HCT116 (cell line): Measurements from ENCODE around the gene ZYG11A. TPM values are rescaled to one million over a fixed set of nuclear protein-coding genes. Genes with fewer than 3 reads are reported as not detected.
"Not testable (repeated sequence)": the region's sequence is repeated elsewhere in the genome, so short reads cannot be mapped to it uniquely, and the experiment has no call there.

Experiments
- ATAC-seq: fragments of 200-7000 bp; cut with Tn5 transposase; 2 replicates; pipeline ENCODE4 v1.9.1; 2020; ENCODE audit warnings: mild to moderate bottlenecking, moderate library complexity
- BruUV-seq: library from RNA; stranded (reverse); fragments of 400-500 nt; replicated peaks from 2 replicates; lab custom pipeline; 2021; lab: Mats Ljungman, UMichigan
- CTCF ChIA-PET: fragments of 300-600 bp; sonication (Branson Sonifier 250); formaldehyde crosslinking; loops from one replicate; lab custom pipeline; 2021; ENCODE audit warnings: antibody characterized with exemption; lab: Charles Lee
- POLR2A ChIA-PET: fragments of 300-600, 350-600 bp; sonication (Branson Sonifier 250); formaldehyde crosslinking; loops from one replicate; lab custom pipeline; 2021; ENCODE audit warnings: antibody characterized with exemption; lab: Charles Lee
- RAD21 ChIA-PET, 2 experiments: fragments of 300-600 bp; sonication (Branson Sonifier 250); formaldehyde crosslinking; loops; one replicate each; lab custom pipeline; 2023; ENCODE audit warnings: low total read pairs in 2 of 2; ENCODE audit not compliant: uncharacterized antibody in 2 of 2, unreplicated experiment in 2 of 2, low non-redundant PET in 1 of 2; lab: Charles Lee
- DNase-seq: peaks from one replicate; pipeline ENCODE4 v3.0.0-alpha.2; 2010; ENCODE audit warnings: low read depth, low spot score
- H2AFZ ChIP-seq: fragments of 200-600 bp; shearing (Covaris generic), sonication (generic); 2 replicates; pipeline ENCODE4 v1.6.1; 2017; ENCODE audit warnings: low read depth, mixed run types, mixed read lengths, antibody characterized with exemption, low read length; ENCODE audit not compliant: poor library complexity, severe bottlenecking
- H3K27ac ChIP-seq: 2 replicates; pipeline ENCODE4 v1.5.1; 2012; ENCODE audit warnings: low read depth, low read length
- H3K27me3 ChIP-seq: fragments of 200-600 bp; sonication (generic); 2 replicates; pipeline ENCODE4 v1.6.1; 2016; ENCODE audit warnings: mixed run types, low read length, mixed read lengths; ENCODE audit not compliant: insufficient read depth
- H3K36me3 ChIP-seq, 2 experiments: fragments of 200-500 bp in 1 of 2; fragments of 200-600 bp in 1 of 2; sonication (Bioruptor generic) in 1 of 2; sonication (generic) in 1 of 2; 2 replicates each; pipeline versions ENCODE4 v1.5.1 to v1.6.1; 2014 to 2016; ENCODE audit warnings: low read length in 2 of 2, inconsistent platforms in 1 of 2, mixed read lengths in 1 of 2, mixed run types in 1 of 2; ENCODE audit not compliant: insufficient read depth in 2 of 2, control insufficient read depth in 1 of 2
- H3K4me1 ChIP-seq, 2 experiments: fragments of 200-600 bp in 1 of 2; sonication (generic) in 1 of 2; 2 replicates each; pipeline versions ENCODE4 v1.5.1 to v1.6.1; 2012 to 2017; ENCODE audit warnings: low read length in 2 of 2, inconsistent platforms in 1 of 2, mild to moderate bottlenecking in 1 of 2, mixed read lengths in 1 of 2, mixed run types in 1 of 2, moderate library complexity in 1 of 2; ENCODE audit not compliant: insufficient read depth in 2 of 2, control insufficient read depth in 1 of 2
- H3K4me2 ChIP-seq: fragments of 200-600 bp; sonication (generic); 2 replicates; pipeline ENCODE4 v1.6.1; 2017; ENCODE audit warnings: mixed run types, low read length, mixed read lengths
- H3K4me3 ChIP-seq, 2 experiments: fragments of 200-600 bp in 1 of 2; sonication (generic) in 1 of 2; replicated peaks in 1 of 2; 2 replicates each; pipeline ENCODE4 v1.5.1; 2011 to 2016; ENCODE audit warnings: low read length in 2 of 2, control low read depth in 1 of 2, low read depth in 1 of 2, mild to moderate bottlenecking in 1 of 2, mixed read lengths in 1 of 2, mixed run types in 1 of 2
- H3K79me2 ChIP-seq: fragments of 200-600 bp; sonication (generic); 2 replicates; pipeline ENCODE4 v1.6.1; 2017; ENCODE audit warnings: mild to moderate bottlenecking, mixed run types, low read length, moderate library complexity, mixed read lengths; ENCODE audit not compliant: insufficient read depth
- H3K9ac ChIP-seq: fragments of 200-600 bp; sonication (generic); 2 replicates; pipeline ENCODE4 v1.6.1; 2016; ENCODE audit warnings: low read length, mixed read lengths
- H3K9me2 ChIP-seq: fragments of 200-600 bp; sonication (generic), shearing (Covaris generic); 2 replicates; pipeline ENCODE4 v1.6.1; 2017; ENCODE audit warnings: mixed run types, mild to moderate bottlenecking, moderate library complexity; ENCODE audit not compliant: insufficient read depth
- H3K9me3 ChIP-seq, 2 experiments: fragments of 200-500 bp in 1 of 2; fragments of 200-600 bp in 1 of 2; sonication (Bioruptor generic) in 1 of 2; sonication (generic) in 1 of 2; 2 replicates each; pipeline ENCODE4 v1.6.1; 2014 to 2017; ENCODE audit warnings: low read length in 2 of 2, mixed read lengths in 2 of 2, inconsistent platforms in 1 of 2, low read depth in 1 of 2, mild to moderate bottlenecking in 1 of 2, mixed run types in 1 of 2, moderate library complexity in 1 of 2; ENCODE audit not compliant: control insufficient read depth in 1 of 2, insufficient read depth in 1 of 2
- H4K20me1 ChIP-seq: fragments of 200-600 bp; sonication (generic), shearing (Covaris generic); 2 replicates; pipeline ENCODE4 v1.6.1; 2017; ENCODE audit warnings: mixed run types, mild to moderate bottlenecking, moderate library complexity; ENCODE audit not compliant: insufficient read depth
- CBX3 ChIP-seq: IDR thresholded peaks from 2 replicates; pipeline ENCODE4 v1.6.1; 2012; ENCODE audit warnings: low read depth
- POLR2A ChIP-seq: IDR thresholded peaks from 2 replicates; pipeline ENCODE4 v1.7.0; 2011; ENCODE audit warnings: borderline replicate concordance; ENCODE audit not compliant: insufficient read depth, insufficient read length; ENCODE audit errors: extremely low read depth
- POLR2AphosphoS5 ChIP-seq: IDR thresholded peaks from 2 replicates; pipeline ENCODE4 v1.6.1; 2011; ENCODE audit warnings: mild to moderate bottlenecking, low read depth, low read length, moderate library complexity
- RAD21 ChIP-seq: IDR thresholded peaks from 2 replicates; pipeline ENCODE4 v1.6.1; 2012; ENCODE audit warnings: low read depth, mild to moderate bottlenecking
- YY1 ChIP-seq: IDR thresholded peaks from 2 replicates; pipeline ENCODE4 v1.6.1; 2011; ENCODE audit warnings: low read length, low read depth, moderate library complexity, mild to moderate bottlenecking; ENCODE audit not compliant: insufficient replicate concordance; ENCODE audit errors: extremely low read depth
- ZNF274 ChIP-seq: fragments of 200-500 bp; sonication (Bioruptor generic); IDR thresholded peaks from 2 replicates; pipeline ENCODE4 v1.6.1; 2014; ENCODE audit warnings: mild to moderate bottlenecking, low read depth, low read length, inconsistent platforms
- intact Hi-C: fragments of 100-400 bp; cut with micrococcal nuclease; formaldehyde crosslinking; loops from 2 replicates; pipeline ENCODE4 v1.10.0; 2022
- total RNA-seq: library from RNA; stranded (reverse); gene quantifications from one replicate; pipeline ENCODE4 v1.2.1, GENCODE V29; 2021; ENCODE audit not compliant: unreplicated experiment
- TF ChIP-seq, protein P1 (sequence below): IDR thresholded peaks from 2 replicates; pipeline ENCODE4 v1.6.1; 2011; ENCODE audit warnings: mild to moderate bottlenecking, low read length, moderate library complexity; ENCODE audit not compliant: insufficient replicate concordance; ENCODE audit errors: extremely low read depth
- TF ChIP-seq, protein P2 (sequence below), 3 experiments: fragments of 200-600 bp in 1 of 3; sonication (generic) in 1 of 3; IDR thresholded peaks in 2 of 3; conservative IDR thresholded peaks in 1 of 3; 2 replicates each; pipeline ENCODE4 v1.5.1; 2012 to 2017; ENCODE audit warnings: low read depth in 2 of 3, low read length in 2 of 3, antibody characterized with exemption in 1 of 3, borderline replicate concordance in 1 of 3, control low read depth in 1 of 3, mild to moderate bottlenecking in 1 of 3, mixed read lengths in 1 of 3, mixed run types in 1 of 3, moderate library complexity in 1 of 3; ENCODE audit not compliant: insufficient read depth in 1 of 3

Gene ZYG11A
- total RNA-seq, 1 experiment from 2014 or later, result 0.05 TPM

DNA sequence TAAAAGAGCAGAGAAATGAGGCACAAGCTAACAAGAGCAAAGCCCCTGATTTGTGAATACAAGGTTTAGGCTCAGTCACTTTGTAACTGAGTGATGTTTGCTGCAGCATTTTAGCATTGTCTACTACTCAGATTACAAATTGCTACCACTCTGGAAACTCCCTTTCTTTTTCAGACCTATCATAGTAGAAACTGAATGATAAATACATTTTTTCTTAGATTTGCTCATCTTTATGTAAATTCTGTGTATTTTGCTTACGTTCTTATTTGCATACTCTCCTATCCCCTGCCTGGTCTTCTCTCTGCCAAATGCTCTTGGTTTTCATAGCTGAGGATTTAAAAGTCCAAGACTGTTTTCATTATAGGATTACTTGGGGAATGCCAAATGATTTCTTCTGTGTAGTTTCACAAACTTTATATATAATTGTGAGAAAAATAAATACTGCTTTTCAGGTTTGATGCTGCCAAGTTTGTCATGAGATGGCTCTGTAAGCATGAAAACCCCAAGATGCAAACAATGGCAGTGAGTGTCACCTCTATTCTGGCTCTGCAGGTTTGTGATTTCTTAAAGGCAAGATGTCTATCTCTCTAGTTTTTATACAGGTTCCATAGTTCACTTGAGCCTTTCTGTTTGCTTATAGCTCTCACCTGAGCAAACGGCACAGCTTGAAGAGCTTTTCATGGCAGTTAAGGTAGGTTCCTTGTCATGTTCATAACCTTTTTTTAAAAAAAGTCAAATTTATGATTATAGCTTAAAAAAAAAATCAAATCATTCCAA is 24.7 kb downstream of the ZYG11A start (continued):
- TF ChIP-seq, protein P1, sequence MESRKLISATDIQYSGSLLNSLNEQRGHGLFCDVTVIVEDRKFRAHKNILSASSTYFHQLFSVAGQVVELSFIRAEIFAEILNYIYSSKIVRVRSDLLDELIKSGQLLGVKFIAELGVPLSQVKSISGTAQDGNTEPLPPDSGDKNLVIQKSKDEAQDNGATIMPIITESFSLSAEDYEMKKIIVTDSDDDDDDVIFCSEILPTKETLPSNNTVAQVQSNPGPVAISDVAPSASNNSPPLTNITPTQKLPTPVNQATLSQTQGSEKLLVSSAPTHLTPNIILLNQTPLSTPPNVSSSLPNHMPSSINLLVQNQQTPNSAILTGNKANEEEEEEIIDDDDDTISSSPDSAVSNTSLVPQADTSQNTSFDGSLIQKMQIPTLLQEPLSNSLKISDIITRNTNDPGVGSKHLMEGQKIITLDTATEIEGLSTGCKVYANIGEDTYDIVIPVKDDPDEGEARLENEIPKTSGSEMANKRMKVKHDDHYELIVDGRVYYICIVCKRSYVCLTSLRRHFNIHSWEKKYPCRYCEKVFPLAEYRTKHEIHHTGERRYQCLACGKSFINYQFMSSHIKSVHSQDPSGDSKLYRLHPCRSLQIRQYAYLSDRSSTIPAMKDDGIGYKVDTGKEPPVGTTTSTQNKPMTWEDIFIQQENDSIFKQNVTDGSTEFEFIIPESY, result no peak
- TF ChIP-seq, protein P2, sequence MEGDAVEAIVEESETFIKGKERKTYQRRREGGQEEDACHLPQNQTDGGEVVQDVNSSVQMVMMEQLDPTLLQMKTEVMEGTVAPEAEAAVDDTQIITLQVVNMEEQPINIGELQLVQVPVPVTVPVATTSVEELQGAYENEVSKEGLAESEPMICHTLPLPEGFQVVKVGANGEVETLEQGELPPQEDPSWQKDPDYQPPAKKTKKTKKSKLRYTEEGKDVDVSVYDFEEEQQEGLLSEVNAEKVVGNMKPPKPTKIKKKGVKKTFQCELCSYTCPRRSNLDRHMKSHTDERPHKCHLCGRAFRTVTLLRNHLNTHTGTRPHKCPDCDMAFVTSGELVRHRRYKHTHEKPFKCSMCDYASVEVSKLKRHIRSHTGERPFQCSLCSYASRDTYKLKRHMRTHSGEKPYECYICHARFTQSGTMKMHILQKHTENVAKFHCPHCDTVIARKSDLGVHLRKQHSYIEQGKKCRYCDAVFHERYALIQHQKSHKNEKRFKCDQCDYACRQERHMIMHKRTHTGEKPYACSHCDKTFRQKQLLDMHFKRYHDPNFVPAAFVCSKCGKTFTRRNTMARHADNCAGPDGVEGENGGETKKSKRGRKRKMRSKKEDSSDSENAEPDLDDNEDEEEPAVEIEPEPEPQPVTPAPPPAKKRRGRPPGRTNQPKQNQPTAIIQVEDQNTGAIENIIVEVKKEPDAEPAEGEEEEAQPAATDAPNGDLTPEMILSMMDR (IDR thresholded peaks at IDR 0.05 in 2 of 3, conservative IDR thresholded peaks at IDR 0.05 in 1 of 3; ENCODE audit: borderline replicate concordance in 1 of 3, insufficient read depth in 1 of 3, low read depth in 2 of 3, low read length in 2 of 3), result no peak
- TF ChIP-seq POLR2AphosphoS5 (no peak), POLR2A (no peak), RAD21 (no peak), CBX3 (no peak), ZNF274 (no peak), YY1 (no peak)

DNA sequence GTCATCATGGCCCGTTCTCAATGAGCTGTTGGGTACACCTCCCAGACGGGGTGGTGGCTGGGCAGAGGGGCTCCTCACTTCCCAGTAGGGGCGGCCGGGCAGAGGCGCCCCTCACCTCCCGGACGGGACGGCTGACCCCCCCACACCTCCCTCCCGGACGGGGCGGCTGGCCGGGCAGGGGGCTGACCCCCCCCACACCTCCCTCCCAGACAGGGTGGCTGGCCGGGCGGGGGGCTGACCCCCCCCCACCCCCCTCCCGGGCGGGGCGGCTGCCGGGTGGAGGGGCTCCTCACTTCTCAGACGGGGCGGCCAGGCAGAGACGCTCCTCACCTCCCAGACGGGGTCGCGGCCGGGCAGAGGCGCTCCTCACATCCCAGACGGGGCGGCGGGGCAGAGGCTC is 27.2 kb downstream of the ZYG11A start:
- H3K36me3 ChIP-seq, H2AFZ ChIP-seq, RAD21 ChIA-PET, CTCF ChIA-PET, H3K4me2 ChIP-seq, H3K4me1 ChIP-seq, intact Hi-C loops, H3K9me2 ChIP-seq, H3K9ac ChIP-seq, H3K27me3 ChIP-seq, H3K79me2 ChIP-seq, POLR2A ChIA-PET, H3K27ac ChIP-seq, BruUV-seq, H3K4me3 ChIP-seq, ATAC-seq, H4K20me1 ChIP-seq, DNase-seq, H3K9me3 ChIP-seq: not testable (repeated sequence)
